GM18870 (cell line): ENCODE measurements around the gene PDS5B.

Experiments
- ATAC-seq: cut with Tn5 transposase; IDR thresholded peaks from one replicate; pipeline ENCODE4 v1.9.1; 2021; ENCODE audit warnings: moderate library complexity; ENCODE audit not compliant: unreplicated experiment

The PDS5B gene

DNA sequence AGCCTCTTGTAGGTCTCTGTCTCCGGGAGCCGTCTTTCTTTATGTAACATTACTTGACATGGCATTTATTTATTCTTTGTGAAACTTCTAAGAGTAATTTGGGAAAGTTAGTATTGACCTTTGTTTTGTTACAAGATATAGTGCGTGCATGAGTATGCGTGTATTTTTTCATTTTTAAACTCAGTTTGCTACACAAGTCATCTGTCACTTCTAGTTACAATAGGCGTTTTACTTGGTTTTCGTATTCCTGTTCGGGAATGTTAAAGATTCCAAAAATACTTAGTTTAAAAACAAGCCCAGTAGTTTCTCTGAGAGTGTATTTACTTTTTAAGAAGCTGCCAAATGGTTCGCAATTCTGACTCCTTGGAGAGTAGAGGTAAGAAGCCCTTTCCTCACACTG is 3.2 kb downstream of the PDS5B start:
- no peak for ATAC-seq

DNA sequence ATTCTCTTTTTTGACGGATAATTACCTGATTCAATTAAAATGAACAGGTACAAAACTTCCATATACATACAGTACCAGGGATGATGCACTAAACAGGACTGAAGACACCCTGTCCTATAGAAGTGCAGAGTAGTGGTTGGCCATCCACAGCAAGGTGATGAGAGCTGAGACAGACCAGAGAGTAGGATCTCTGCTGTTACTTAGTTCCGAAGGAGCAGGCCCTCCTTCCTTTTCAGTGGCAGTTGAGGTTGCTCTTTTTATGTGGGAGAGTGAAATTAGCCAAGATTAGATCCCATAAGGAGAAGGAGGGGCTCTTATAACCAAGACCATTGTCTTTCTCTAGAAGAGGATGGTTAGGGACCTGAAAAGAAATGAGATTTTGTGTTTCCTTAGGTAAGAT is 4.0 kb downstream of the PDS5B start:
- no peak for ATAC-seq

DNA sequence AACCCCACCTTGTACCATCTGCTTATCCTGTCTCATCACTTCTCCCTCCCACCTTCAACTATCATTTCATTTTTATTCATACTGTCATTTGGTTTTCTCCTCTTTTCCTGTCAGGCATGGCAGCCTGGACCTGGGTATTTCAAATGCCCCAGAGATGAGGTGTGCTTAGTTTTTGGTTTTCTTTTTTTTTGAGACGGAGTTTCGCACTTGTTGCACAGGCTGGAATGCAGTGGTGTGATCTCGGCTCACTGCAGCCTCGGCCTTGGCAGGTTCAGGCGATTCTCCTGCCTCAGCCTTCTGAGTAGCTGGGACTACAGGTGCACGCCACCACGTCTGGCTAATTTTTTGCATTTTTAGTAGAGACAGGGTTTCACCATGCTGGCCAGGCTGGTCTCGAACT is 5.8 kb downstream of the PDS5B start:
- ATAC-seq = no peak

DNA sequence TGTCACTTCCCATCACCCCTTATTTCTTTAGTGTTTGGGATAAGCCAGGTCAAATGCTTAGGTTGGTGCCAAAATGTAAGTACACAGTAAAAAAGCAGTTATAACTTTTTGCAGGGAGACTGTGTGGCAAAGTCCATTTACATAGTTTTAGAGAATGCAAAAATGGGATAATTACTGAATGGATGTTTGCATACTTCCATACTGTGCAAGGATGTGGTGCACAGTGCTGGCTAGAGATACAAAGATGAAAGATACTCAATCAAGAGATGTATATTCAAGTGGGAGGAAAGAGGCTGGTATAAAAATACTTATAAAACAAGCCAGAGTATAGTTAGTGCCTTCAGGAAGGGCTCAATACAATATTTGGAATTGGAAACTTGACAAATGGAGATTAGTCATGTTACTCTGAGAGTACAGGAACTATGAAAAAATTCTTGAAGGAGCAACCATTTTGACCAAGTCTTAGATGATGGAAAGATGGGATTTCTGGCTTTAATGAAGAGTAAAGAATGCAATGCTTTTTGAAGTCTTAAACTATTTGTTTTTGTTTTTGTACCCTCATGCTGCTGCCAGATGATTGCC is 8.0 kb downstream of the PDS5B start:
- ATAC-seq = no peak

DNA sequence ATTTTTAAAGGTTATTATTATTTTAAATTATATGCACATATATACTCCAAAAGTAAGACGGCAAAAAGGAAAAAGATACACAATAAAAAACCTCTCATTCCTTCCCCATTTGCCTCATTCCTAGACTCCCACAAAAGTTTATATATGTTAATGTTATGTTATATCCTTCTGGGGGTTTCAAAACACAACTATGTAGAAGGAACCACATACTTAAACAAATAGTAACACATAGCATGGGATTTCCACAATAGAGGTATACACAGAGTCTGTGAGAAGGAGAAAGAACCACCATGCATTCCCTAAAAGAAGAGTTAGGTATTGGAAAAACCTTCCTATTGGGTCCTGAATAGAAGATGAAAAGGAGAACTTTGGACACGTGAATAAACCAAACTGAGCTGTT is 9.1 kb downstream of the PDS5B start:
- ATAC-seq = no peak

DNA sequence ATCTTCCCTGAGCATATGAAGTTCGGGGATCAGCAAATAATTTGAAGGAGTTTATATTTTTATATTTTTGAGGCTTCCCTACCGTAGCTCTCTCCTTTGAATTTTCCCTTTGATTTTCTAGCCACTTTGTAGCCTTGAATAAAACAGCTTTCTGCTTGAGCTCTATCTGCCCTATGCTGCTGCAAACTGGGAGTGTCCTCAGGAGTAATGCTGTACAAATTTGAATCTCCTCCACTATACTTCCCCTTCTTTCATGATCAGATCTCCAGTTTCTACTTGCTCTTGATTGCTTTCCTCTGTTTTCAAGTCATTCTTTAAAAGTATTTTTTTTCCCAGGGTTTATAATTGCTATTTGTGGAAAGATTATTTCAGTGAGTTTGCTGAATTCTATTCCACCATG is 14.6 kb downstream of the PDS5B start:
- no peak for ATAC-seq

DNA sequence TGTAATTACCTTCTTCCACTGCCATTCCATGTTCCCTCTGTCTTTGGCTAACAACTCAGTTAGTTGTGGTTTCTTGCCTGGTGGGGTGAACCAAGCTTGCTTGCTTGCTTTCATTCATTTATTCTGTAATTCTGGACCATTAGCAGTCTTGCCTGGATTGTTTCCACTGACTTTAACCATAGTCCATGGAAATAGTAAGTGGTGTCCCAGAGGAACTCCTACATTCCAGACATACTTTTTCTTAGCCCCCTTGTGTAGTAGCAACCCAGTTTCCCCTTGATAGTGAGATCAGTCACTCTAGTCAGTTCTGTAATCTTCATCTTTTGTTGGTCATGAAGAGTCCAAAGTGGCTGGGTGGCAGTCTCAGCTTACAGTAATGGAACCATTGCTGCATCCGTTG is 23.2 kb downstream of the PDS5B start:
- ATAC-seq = no peak

DNA sequence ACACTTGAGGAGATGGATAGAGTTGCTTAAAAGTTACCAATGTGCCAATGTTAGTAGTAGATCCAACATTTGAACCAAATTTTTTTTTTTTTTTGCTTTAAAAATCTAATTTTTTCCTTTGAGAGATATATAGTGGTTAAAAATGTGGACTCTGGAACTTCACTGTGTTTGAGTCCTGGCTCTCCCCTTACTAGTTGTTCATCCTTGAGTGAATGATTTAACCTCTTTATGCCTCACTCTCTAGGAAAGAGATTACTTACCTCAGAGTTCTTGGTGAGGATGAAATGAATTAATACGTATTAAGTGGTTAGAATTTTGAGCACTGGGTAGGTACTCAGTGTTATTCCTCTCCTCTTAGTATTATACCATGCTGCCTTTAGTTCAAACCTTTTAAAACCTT is 24.3 kb downstream of the PDS5B start:
- ATAC-seq = no peak

DNA sequence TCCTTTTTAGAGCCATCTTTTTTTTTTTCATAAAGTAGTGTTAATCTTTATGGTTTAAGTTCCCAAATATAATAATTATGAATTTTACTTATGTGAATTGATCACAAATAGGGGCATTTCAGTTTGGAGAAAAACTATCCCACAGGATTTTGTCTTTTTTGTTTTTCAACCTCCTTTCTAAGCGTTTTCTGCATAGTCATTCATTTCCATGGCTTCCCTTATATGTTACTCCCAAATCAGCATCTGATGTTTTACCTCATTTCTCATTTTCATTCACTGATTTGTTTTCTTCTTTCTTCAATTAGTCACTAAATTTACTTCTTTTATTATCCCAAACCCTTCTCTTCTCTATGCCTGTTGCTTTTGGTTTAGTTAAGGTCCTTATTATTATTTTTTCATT is 24.7 kb downstream of the PDS5B start:
- ATAC-seq = no peak

DNA sequence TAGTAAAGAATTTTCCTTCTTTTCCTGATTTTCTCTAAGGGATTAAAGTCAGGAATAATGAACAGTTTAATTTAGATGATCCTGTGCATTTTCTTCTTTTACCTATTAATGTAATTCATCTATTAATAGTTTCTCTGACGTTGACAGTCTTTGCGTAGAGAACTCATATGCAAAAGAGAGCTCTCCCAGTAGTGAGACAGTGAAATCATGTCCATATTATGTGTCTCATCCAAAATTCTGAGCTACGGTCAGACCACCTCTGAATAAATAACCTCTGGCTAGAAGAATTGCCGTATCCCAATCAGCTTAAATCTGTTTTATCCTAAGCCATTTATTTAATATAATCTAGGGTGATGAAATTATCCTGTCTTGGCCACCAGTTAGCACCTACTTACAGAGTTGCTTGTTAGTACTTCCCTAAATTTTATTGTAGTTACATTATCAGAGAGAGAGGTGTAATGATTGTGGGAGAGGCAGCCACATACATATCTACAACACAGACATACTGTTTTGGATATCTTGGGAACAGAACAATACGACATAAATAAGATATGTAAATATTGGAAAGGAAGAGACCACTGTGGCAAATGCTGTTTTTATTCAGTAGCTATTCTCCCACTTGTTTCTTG is 30.7 kb downstream of the PDS5B start:
- no peak for ATAC-seq

DNA sequence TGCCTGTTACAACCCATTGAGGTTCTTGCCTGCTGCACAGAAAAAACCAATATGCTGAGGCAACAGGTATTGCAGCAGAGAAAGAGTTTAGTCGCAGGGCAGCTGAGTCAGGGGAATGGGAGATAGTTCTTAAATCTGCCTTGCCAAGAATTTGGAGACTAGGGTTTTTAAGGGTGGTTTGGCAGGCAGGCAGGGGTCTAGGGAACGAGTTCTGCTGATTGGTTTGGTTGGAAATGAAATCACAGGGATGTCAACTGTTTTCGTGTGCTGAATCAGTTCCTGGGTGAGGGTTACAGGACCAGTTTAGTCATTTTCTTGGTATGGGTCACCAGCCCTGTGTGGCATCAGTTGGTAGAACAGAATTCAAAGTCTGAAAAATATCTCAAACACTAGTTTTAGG is 36.6 kb downstream of the PDS5B start:
- no peak for ATAC-seq

DNA sequence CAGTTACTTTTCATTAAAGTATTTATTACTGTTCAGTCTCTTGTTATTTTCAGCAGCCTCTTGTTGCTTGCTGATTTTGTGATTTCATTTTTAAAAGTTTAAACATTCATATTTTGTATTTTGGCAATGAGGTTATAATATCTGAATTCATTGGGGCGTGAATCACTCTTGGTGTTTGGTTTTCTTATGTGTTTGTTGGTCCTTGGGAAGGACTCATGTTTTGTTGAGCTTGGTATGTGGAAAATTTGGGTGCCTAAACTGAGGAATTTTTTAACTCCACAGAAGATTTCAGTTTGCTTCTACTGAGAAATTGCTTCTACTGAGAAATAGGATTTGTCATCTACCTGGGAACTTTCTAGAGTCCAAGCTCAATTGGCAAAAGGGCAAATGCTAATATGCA is 38.2 kb downstream of the PDS5B start:
- no peak for ATAC-seq

DNA sequence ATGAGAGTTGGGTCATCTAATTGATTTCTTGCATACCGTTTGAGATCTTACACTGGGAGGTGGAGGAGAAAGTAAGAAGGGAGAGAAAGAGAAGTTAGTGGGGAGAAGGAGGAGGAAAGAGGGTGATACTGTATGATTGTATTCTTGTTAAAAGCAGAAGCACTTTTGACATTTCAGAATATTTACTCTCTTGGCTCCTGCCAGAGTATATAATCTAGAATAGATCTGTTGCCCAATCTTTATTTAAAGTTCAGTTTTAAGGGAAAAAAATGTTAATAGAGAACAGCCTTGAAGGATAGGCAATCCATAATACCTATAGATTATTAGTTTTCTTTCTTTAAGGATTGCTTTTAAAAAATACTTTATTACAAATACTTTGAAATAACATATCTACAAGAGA is 41.5 kb downstream of the PDS5B start:
- ATAC-seq = no peak

DNA sequence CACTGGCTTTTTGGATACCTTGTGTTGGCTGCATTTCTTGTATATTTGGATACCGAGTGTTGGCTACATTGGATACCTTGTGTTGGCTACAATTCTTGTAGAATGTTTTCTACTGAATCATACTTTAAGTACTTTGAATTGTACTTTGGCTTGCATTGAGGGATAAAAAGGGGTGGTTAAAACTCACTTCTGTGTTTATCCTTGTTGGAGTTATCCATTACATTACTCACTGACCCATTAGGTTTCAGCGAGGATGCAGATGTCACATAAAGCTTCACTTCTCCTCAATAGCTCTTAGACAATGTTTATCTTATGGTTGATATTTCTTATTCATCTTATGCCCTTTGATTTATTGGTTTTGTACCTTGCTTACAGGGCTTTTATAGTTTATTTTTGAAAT is 43.1 kb downstream of the PDS5B start:
- no peak for ATAC-seq

DNA sequence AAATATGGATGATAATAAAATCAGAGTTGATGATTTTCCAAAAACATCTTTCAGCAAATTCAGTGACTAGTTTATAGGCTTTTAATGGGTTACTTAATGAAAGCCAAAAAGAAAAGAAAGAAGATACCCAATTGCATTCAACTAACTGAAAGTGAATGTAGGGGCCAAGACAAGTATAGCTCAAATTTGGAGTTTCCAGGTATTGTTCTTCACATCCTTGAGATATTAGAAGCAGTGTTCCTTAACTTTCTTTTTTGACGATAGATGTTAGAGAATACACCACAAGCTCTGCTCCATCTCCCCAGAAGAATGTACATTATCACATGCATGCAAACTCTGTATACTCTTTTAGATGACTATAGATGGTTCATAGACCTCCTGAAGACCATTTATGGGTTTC is 43.6 kb downstream of the PDS5B start:
- no peak for ATAC-seq

DNA sequence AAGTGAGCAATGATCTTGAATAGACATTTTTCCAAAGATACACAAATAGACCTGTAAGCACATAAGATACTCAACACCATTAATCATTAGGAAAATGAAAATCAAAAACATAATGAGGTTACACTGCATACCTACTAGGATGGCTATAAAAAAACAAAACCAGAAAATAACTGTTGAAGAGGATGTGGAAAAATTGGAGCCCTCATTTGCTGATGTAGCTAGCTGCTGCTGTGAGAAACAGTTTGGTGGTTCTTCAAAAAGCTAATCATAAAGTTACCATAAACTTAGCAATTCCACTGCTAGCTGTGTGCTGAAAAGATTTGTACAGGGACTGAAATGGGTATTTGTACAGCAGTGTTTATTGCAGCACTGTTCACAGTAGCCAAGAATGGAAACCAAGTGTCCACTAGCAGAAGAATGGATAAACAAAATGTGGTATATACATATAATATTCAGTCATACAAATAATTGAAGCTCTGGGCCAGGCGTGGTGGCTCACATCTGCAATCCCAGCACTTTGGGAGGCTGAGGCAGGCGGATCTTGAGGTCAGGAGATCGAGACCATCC is 46.2 kb downstream of the PDS5B start:
- ATAC-seq = no peak

DNA sequence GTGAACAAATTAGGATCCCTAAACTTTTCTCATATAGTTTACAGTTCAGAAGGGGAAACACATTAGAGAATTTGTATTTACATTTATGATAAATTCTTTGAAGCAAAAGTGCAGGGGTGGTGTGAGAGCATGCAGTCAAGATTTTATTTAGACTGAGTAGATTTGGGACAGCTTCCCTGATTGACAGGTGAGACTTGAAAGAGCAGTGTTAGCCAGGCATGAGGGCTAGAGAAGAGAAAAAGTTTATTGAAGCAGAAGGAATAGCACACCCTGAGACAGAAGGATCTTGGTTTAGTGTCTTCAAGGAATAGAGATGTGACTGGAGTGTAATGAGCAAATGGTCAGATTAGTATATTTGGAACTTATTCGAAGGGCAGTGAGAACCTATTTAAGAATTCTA is 50.5 kb downstream of the PDS5B start:
- ATAC-seq = no peak

DNA sequence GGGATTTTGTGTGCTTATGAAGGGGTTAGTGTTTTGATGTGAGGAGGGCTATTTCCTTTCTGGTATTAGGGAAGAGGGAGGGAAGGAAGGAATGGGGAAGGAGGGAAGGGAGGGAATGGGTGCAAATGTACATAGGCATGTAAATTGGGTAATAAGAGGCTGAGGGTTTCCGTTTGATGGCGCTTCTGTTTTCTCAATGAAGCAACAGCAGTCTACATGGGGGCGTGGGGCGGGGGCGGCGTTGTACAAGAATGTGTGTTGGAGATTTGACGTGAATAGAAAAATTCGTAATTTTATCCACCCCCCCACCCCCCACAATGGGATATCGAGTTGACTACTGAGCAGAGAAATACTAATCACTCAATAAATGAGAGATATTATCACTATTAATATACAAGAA is 52.5 kb downstream of the PDS5B start:
- ATAC-seq = no peak

DNA sequence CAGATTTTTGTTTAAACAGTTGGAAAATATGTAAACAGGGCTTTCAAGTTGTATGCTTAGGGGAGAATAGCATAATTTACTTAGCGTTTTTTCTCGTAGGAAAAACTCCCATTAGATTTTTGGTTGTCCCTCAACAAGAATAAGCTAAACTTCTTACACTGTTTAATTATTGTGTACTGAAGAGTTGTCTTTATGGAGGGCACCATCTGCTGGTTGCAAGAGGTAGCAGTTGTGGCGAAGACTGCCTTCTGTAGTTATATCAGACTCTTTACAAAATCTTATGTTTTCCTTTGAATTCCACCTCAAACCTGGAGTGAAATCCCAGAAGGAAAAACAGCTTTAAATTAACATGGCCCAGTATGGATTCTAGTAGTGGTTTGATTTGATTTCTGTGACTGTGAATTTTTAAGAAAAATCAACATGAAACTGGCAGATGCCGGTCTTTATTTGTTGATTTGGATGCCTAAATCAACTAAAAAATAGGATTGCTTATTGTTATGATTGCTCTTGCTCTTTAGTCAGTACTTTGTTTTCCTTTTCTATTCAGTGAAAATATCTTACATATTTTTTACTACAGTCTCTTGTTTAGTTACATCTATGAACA is 53.4 kb downstream of the PDS5B start:
- no peak for ATAC-seq

DNA sequence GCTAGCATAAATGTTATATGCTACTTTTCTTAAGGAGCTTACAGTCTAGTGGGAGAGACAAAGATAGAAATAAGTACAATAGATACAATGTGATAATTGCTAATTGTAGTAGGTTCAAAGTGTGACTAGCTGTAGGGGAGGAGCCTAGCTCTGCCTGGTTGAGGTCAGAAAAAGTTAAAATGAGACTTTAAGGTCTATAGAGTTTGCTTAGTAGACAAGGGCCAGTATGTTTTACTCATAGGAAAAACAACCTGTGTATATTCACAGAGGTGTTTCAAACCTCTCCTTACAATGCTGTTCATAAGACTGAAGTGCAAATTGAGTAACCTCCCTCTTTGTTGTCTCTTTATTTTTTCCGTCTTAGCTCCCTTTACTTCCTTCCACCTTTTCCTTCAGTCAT is 56.1 kb downstream of the PDS5B start:
- no peak for ATAC-seq

DNA sequence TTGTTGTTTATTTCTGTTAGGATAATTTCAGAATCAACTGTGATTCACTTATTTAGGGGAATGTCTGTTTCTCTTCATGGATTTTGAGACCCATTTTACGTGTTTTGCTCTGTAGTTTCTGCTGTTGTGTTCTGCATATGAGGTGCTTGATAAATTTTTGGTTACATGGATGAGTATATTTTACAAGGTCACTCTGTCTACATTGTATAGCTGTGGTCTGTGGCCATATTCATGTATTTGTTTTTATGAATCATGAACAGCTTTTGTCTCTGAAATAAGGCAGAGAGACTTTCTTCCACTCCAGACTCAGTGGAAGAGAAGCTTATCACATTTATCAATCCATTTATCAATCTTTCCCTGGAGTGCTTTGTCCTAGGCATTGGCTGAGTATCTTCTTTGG is 56.6 kb downstream of the PDS5B start:
- ATAC-seq = no peak

DNA sequence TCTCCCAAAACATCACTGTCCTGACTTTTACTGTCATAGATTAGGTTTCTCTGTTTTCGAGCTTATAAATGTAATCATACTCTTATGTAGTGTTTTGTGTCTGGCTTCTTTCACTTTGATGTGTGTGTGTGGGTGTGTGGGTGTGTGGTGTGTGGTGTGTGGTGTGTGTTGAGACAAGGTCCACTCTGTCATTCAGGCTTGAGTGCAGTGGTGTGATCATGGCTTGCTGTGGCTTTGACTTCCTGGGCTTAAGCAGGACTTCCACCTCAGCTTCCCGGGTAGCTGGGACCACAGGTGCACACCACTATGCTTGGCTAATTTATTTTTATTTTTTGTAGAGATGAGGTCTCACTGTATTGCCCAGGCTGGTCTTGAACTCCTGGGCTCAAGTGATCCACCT is 59.6 kb downstream of the PDS5B start:
- no peak for ATAC-seq

DNA sequence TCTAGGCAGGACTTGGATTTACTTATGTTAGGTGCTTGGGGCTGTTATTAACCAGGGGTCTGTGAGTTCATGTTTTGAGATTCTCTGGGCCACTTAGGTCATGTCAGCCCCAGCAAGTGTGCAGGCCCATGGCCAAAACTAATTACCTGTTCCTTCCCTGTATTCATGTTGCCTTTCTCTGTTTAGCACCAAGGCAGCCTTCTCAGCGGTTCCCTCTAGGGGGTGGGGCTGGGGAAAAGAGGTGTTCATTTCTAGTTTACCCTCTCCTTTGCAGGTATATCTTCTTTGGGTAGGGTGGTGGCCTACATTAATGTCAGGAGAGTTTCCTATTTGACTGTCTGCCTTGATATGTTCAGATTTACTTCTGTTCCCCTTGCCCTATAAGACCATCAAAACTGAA is 61.7 kb downstream of the PDS5B start:
- ATAC-seq = no peak
